DND-41 (cell line): ENCODE data around the gene PIK3CB.

Source experiments
- EZH2 ChIP-seq: IDR thresholded peaks from 3 replicates; pipeline ENCODE4 v1.6.1; 2012; ENCODE audit warnings: borderline replicate concordance, low read depth, mild to moderate bottlenecking, moderate library complexity, low read length, inconsistent platforms; ENCODE audit not compliant: severe bottlenecking
- TF ChIP-seq, protein P1 (sequence below): IDR thresholded peaks from 2 replicates; pipeline ENCODE4 v1.5.1; 2012; ENCODE audit warnings: borderline replicate concordance, low read length, moderate library complexity, mild to moderate bottlenecking; ENCODE audit not compliant: poor library complexity, severe bottlenecking; ENCODE audit errors: extremely low read depth

DNA sequence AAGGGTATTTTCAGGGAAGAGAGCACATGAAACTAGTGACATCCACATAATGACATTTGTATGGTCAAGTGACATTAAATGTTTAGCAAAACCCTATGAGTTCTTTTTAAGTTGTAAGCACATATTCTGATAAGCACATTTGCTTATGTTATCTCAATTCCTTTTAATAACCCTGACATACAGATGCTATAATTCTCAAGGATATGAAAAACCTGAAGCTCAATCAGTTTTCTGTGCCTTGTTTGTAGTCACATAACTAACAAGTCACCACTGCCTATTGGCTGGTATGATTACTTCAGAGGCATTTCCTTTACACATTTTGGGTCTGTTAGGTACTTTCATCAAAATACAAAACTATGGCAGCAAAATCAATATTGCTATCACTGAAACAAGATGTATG is 152.1 kb downstream of the PIK3CB start:
- TF ChIP-seq, protein P1, sequence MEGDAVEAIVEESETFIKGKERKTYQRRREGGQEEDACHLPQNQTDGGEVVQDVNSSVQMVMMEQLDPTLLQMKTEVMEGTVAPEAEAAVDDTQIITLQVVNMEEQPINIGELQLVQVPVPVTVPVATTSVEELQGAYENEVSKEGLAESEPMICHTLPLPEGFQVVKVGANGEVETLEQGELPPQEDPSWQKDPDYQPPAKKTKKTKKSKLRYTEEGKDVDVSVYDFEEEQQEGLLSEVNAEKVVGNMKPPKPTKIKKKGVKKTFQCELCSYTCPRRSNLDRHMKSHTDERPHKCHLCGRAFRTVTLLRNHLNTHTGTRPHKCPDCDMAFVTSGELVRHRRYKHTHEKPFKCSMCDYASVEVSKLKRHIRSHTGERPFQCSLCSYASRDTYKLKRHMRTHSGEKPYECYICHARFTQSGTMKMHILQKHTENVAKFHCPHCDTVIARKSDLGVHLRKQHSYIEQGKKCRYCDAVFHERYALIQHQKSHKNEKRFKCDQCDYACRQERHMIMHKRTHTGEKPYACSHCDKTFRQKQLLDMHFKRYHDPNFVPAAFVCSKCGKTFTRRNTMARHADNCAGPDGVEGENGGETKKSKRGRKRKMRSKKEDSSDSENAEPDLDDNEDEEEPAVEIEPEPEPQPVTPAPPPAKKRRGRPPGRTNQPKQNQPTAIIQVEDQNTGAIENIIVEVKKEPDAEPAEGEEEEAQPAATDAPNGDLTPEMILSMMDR, result no peak
- no peak for TF ChIP-seq EZH2
